ENCODE measurements around the gene RIPOR1.

The RIPOR1 gene

DNA sequence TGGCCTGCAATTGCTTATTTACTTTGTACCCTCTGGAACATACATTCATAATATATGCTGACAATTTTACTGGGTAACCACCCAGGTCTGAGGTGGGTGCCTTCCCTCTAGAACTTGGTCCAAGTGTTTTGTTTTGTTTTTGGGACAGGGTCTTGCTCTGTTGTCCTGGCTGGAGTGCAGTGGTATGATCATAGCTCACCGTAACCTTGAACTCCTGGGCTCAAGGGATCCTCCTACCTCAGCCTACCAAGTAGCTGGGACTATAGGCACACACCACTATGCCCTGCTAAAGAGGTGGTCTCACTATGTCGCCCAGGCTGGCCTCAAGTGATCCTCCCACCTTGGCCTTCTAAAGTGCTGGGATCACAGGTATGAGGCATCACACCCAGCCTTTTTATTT is 22.5 kb downstream of the RIPOR1 start:
- TF ChIP-seq, protein P1, sequence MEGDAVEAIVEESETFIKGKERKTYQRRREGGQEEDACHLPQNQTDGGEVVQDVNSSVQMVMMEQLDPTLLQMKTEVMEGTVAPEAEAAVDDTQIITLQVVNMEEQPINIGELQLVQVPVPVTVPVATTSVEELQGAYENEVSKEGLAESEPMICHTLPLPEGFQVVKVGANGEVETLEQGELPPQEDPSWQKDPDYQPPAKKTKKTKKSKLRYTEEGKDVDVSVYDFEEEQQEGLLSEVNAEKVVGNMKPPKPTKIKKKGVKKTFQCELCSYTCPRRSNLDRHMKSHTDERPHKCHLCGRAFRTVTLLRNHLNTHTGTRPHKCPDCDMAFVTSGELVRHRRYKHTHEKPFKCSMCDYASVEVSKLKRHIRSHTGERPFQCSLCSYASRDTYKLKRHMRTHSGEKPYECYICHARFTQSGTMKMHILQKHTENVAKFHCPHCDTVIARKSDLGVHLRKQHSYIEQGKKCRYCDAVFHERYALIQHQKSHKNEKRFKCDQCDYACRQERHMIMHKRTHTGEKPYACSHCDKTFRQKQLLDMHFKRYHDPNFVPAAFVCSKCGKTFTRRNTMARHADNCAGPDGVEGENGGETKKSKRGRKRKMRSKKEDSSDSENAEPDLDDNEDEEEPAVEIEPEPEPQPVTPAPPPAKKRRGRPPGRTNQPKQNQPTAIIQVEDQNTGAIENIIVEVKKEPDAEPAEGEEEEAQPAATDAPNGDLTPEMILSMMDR (IDR thresholded peaks at IDR 0.05; ENCODE audit: extremely low read depth, missing control alignments): no peak
- no peak for DNase-seq (ENCODE audit: low spot score)

DNA sequence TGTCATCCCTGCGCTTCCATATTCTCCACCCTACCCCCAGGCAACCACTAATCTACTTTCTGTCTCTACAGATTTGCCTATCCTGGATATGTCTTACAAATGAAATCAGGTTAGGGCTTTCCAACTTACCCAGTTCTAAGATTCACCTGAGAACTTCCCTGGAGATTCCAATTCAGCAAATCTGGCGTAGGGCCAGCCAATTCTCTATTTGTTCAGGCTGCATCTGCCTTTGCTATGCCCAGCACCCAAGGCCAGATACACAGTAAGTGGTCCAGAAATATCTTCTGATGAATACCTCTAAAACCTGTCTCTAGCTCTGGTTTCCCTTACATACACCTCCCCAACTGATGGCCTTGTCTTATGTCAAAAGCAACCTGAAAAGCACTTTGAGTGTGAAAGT is 23.3 kb downstream of the RIPOR1 start:
- TF ChIP-seq, protein P1 (IDR thresholded peaks at IDR 0.05; ENCODE audit: extremely low read depth, missing control alignments): no peak
- DNase-seq (ENCODE audit: low spot score): no peak

DNA sequence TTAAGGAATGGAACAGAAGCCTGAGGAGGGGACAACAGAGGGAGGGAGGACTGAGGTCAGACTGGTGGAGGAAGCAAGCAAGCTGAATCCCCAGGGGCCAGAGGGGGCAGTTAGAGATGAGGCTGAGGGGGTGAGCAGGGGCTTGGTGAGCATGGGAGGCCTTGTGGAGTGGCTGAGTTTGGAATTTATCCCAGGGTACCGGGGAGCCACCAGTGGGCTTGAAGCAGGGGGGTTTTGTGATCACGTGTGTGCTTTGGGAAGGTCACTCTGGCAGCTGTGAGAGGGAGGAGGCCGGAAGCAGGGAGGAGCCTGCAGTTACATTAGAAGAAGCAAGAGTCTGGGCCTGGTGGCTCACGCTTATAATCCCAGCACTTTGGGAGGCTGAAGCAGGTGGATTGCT is 23.8 kb downstream of the RIPOR1 start:
- no peak for DNase-seq (ENCODE audit: low spot score)
- TF ChIP-seq, protein P1 (IDR thresholded peaks at IDR 0.05; ENCODE audit: extremely low read depth, missing control alignments): no peak

DNA sequence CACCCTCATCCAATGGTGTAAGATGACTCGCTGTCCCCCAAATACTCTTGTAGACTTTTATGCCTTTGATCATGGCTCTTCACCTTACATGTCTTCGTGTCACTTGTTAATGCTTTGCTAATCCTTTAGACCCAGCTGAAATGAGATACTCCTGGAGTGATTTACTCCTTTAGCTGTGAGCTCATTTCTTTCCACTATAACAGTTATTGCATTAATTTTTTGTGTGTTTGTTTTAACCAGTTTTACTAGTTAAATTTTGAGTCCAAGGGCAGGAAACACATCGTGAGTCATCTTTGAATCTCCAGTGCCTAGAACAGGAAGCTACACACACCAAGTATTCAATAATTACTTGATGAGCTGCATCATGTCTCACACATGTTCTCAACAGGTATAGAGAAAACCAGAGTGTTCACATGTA is 27.2 kb downstream of the RIPOR1 start:
- peak; percentile 23 for DNase-seq (ENCODE audit: low spot score)
- TF ChIP-seq, protein P1 (IDR thresholded peaks at IDR 0.05; ENCODE audit: extremely low read depth, missing control alignments): no peak

DNA sequence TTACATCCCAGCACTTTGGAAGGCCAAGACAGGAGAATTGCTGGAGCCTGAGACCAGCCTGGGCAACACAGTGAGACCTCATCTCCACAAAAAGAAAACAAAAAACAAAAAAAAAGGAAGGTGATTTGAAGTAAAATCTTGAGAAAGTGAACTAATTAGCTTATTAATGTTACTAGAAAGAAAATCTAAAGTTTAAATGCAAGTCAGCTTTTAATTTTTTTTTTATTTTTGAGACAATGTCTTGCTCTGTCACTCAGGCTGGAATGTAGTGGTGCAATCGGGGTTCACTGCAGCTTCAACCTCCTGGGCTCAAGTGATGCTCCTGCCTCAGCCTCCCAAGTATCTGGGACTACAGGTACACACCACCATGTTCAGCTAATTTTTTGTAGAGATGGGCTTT is 30.2 kb downstream of the RIPOR1 start:
- TF ChIP-seq, protein P1 (IDR thresholded peaks at IDR 0.05; ENCODE audit: extremely low read depth, missing control alignments): no peak
- no peak for DNase-seq (ENCODE audit: low spot score)

DNA sequence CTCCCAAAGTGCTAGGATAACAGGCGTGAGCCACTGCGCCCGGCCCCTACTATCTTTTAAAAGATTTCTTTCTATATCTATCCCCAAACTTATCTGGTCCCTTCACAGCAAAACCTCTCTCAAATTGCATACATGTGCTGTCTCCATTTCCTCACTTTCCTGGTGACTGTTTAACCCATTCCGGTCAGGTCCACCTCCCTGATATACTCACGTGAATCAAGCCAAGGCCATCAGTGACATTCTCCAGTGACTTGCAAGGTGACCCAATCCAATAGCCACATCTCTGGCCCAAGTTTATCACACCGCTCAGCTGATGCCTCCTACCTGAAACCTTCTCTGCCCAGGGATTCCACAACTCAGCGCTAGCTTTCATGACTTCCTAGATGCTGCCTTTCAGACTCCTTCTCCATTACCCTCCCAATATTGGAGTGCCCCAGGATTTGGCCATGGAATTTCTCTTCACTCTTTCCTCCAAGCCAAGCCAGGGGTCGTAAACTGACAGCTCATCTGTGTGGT is 32.3 kb downstream of the RIPOR1 start:
- TF ChIP-seq, protein P1 (IDR thresholded peaks at IDR 0.05; ENCODE audit: extremely low read depth, missing control alignments): no peak
- no peak for DNase-seq (ENCODE audit: low spot score)

DNA sequence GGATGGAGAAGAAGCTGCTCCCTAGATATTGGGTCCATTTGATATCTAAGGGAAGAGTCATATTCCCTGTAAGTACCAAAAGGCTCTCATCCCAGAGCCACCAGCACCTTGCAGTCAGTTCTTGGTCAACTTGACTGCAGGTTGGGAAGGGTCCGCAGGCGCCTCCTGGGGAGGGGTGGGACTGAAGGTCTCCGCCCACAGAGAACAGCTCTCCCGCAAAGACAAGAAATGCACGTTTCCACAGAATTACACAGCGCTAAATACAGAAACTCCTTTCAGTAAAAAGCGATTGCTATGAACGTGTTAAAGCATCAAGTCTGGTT is 32.8 kb downstream of the RIPOR1 start:
- TF ChIP-seq, protein P1 (IDR thresholded peaks at IDR 0.05; ENCODE audit: extremely low read depth, missing control alignments): no peak
- DNase-seq (ENCODE audit: low spot score): no peak
